Measurements from ENCODE around the gene RNF224. TPM values are rescaled to one million over a fixed set of nuclear protein-coding genes. Genes with fewer than 3 reads are reported as not detected.

Gene RNF224
- total and polyA plus RNA-seq, 3 experiments from 2014 or later, result not detected

DNA sequence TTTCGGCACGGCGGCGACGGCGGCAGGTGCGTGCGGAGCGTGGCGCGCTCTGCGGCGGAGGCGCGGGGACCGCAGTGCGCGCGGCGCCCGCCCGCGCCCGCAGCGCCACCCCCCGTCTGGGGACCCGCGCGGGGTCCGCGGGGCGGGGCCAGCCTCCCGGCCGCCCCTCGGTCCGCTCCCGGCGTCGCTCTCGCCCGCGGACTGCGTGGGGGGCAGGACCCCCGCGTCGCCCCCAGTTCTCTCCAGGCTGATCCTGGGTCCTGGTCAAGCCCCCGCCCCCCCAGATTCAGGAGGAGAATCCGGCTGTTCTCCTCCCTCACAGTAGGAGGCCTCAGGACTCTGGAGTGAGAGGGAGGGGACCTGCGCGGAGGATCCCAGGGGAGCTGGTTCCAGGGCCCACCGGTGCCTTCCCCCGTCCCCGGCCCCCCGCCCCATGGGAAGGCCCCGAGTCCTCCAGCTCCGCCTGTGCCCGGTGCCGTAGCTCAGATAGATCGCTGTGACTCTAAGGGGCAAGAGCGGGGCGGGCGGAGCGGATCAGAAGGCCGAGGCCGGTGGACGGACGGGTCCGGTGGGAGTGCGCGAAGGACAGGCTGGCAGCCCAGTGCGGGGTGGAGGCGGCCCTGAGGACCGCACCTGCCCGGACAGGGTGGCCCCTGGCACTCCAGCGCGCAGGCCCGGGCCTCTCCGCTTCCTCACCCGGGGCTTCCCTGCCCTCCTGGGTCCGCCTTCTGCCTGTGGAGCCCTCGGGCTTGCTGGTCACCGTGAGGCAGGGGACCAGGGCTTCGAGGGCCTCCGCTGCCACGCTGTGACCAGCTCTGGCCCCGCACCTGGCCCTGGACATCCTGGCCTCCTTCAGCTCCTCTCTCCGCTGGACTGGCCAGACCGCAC is 4.9 kb upstream of the RNF224 start, which contains the start of gene RNF208:
Gene RNF208 (minus strand): TSS at position 51 of the 888 bp plus-strand sequence. CDS start 1,028 bp downstream, outside the sequence.
- Histone ChIP-seq H3K4me1 (ENCODE audit: insufficient read depth, low read length) (peaks cover 13% of the 10 kb centered on the region), H3K27ac (ENCODE audit: low read depth, low read length) (peak within 1 kb of the TSS; percentile 74), H3K4me3 (ENCODE audit: low read length) (peak within 1 kb of the TSS; percentile 75), H3K9me3 (ENCODE audit: low read length) (no peaks in the 10 kb centered on the region), H3K27me3 (ENCODE audit: insufficient read depth, low read length, poor library complexity, severe bottlenecking) (no peaks in the 10 kb centered on the region), H3K36me3 (ENCODE audit: insufficient read depth, low read length) (no peaks in the 10 kb centered on the region)
- no peaks in the 10 kb centered on the region for H3K36me3 Mint-ChIP-seq
- POLR2A ChIA-PET, result interaction anchor here (0.7 to 2.9 kb wide), 10 partner anchors 15 to 136 kb away, joined by 3 to 23 read pairs (median 8); partner anchors contain the start of genes ANAPC2, MAN1B1, SSNA1 and TPRN
- H3K4me3 Mint-ChIP-seq, result peak within 1 kb of the TSS; percentile 71 to 85 (median 76)
- CTCF ChIA-PET, result interaction anchor here (0.9 to 3.5 kb wide), 5 partner anchors 13 to 187 kb away, joined by 3 to 18 read pairs (median 7); no protein-coding TSS in a partner anchor
- H3K9me3 Mint-ChIP-seq, result peaks cover 0 to 1% (median 0%) of the 10 kb centered on the region in 5 donors
- H3K27ac Mint-ChIP-seq, result peak within 1 kb of the TSS in 5 of 8 donors; percentile 66 to 93 (median 79)
- peaks cover 0 to under 1% of the 10 kb centered on the region in 2 donors for H3K27me3 Mint-ChIP-seq
- peak in 2 of 5 donors; percentile 34 to 53 for DNase-seq
- peaks cover under 1 to 12% (median 3%) of the 10 kb centered on the region in 3 donors for H3K4me1 Mint-ChIP-seq

DNA sequence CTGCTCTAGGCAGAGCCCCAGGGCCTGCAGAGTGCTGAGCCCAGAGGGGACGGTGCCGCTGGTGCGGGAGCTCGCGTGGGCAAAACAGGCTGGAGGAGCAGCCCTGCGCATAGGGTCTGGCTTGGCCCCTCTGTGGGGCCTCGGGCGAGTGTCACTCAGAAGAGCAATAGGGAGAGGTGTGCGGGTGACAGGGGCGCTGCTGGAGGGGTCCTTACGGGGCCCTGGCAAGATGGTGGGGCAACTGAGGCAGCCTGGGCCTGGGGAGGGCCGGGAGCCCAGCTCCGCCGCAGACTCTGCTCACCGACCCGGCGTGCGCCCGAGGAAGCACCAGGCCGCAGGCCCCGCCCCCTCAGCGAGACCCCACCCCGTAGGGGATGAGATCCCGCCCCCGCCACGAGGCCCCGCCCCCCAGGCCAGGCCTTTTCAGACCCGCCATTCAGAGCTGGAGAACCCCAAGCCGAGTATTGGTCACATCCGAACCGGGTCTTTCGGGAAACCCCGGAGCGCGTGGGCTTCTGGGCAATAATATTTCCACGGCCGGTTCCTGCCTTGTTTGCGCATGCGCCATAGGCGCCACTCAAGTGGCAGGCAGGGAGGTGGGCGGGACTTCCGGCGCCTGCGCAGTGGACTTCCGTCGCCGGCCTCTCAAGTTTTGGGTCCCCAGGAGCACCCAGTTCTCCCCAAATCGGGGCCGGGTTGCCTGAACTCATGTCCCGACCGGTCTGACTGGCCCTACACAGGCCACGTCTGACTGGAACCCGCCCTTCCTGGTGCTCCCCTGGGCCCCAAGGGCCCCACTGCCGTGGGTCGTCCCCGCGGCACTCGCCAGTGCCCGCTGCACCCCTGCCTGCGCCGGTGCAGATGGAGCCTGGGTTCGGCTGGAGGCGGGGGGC is 4.0 kb upstream of the RNF224 start:
- POLR2A ChIA-PET, result interaction anchor here (0.6 to 2.9 kb wide), 11 partner anchors 16 to 200 kb away, joined by 3 to 23 read pairs (median 7); partner anchors contain the start of genes ANAPC2, EXD3, MAN1B1 and NOXA1
- H3K4me1 Mint-ChIP-seq, result peaks cover 4 to 15% (median 5%) of the 10 kb centered on the region in 3 donors
- Histone ChIP-seq H3K4me1 (ENCODE audit: insufficient read depth, low read length) (peaks cover 13% of the 10 kb centered on the region), H3K27ac (ENCODE audit: low read depth, low read length) (peak overlapping the region; percentile 74), H3K4me3 (ENCODE audit: low read length) (peak overlapping the region; percentile 88), H3K9me3 (ENCODE audit: low read length) (no peaks in the 10 kb centered on the region), H3K27me3 (ENCODE audit: insufficient read depth, low read length, poor library complexity, severe bottlenecking) (no peaks in the 10 kb centered on the region), H3K36me3 (ENCODE audit: insufficient read depth, low read length) (no peaks in the 10 kb centered on the region)
- H3K36me3 Mint-ChIP-seq, result no peaks in the 10 kb centered on the region
- CTCF ChIA-PET, result interaction anchor here (0.9 to 3.5 kb wide), 7 partner anchors 14 to 188 kb away, joined by 3 to 18 read pairs (median 4); no protein-coding TSS in a partner anchor
- H3K27ac Mint-ChIP-seq, result peak overlapping the region; percentile 51 to 91 (median 81)
- H3K9me3 Mint-ChIP-seq, result peaks cover 0 to 1% (median 0%) of the 10 kb centered on the region in 5 donors
- peak; percentile 95 to 99 (median 98) for DNase-seq
- peak overlapping the region; percentile 71 to 85 (median 76) for H3K4me3 Mint-ChIP-seq
- peaks cover 2 to 4% of the 10 kb centered on the region in 2 donors for H3K27me3 Mint-ChIP-seq

DNA sequence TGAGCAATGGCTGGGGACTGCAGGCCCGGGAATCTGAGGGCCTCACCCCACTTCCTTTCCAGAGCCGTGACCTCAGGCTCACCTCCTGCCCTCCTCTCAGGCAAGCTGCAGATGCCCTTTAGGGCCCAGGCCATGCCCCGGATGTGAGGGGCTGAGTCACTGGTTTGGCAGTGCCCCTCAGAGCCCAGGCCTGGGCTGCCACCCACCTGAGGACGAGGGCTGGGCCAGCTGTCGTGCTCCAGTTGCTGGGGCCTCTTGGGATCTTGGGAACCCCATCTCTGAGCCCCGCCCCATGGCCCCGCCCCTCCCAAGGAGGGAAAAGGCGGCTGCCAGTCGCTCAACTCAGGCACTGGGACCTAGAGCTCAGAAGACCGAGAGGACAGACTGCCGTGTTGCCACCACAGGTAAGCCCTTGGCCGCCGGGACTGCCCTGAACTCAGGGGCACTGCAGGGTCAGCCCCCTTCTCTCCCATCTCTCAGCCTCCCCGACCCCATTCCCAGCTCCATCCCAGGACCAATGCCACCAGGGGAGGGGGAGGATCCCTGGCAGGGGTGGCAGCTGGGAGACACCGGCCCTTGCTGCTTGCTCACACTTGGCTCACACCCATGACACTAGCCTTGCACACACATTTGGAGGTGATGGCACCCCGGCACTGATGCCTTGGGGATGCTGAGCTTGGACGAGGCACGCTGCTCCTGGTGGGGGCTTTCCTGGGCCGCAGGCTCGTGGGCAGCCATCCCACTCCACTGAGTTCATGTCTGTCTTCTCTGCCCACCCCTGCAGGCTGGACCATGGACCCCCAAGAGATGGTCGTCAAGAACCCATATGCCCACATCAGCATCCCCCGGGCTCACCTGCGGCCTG is 2.2 kb upstream of the RNF224 start, which contains the start of gene CYSRT1:
Gene CYSRT1 (plus strand): TSS at position 345 of the 865 bp plus-strand sequence. CDS start 448 bp downstream, at position 793.
- peak within 1 kb of the TSS; percentile 74 for H3K27ac ChIP-seq (ENCODE audit: low read depth, low read length)
- POLR2A ChIA-PET, result interaction anchor here (2.9 kb wide), 1 partner anchor 96 kb away, joined by 13 read pairs; no protein-coding TSS in a partner anchor
- CTCF ChIA-PET, result interaction anchor here (1.1 to 4.6 kb wide), 6 partner anchors 10 to 129 kb away, joined by 3 to 30 read pairs (median 11); partner anchors contain the start of genes ANAPC2 and SSNA1
- Mint-ChIP-seq H3K27me3 (peaks cover 2 to 4% of the 10 kb centered on the region in 2 donors), H3K4me3 (peak within 1 kb of the TSS; percentile 71 to 85 (median 76)), H3K27ac (peak within 1 kb of the TSS; percentile 51 to 91 (median 81)), H3K4me1 (peaks cover 4 to 15% (median 5%) of the 10 kb centered on the region in 3 donors), H3K9me3 (no peaks in the 10 kb centered on the region), H3K36me3 (no peaks in the 10 kb centered on the region)
- H3K36me3 ChIP-seq (ENCODE audit: insufficient read depth, low read length), result no peaks in the 10 kb centered on the region
- peaks cover 13% of the 10 kb centered on the region for H3K4me1 ChIP-seq (ENCODE audit: insufficient read depth, low read length)
- peak within 1 kb of the TSS; percentile 88 for H3K4me3 ChIP-seq (ENCODE audit: low read length)
- DNase-seq, result no peak
- no peaks in the 10 kb centered on the region for H3K27me3 ChIP-seq (ENCODE audit: insufficient read depth, low read length, poor library complexity, severe bottlenecking)
- no peaks in the 10 kb centered on the region for H3K9me3 ChIP-seq (ENCODE audit: low read length)

DNA sequence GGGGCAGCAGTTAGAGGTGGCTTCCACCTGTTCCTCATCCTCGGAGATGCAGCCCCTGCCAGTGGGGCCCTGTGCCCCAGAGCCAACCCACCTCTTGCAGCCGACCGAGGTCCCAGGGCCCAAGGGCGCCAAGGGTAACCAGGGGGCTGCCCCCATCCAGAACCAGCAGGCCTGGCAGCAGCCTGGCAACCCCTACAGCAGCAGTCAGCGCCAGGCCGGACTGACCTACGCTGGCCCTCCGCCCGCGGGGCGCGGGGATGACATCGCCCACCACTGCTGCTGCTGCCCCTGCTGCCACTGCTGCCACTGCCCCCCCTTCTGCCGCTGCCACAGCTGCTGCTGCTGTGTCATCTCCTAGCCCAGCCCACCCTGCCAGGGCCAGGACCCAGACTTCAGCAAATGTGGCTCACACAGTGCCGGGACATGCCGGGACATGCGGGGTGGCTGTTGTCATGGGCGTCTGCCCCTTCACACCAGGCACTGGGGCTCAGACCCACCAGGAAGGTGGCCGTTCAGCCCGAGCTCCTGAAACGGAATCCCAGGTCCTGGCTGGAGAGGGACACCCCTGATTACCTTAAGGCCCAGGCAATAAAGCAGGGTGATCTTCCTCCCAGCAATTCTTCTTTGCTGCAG is 1.5 kb upstream of the RNF224 start:
- Histone ChIP-seq H3K4me3 (ENCODE audit: low read length) (no peak overlapping the region), H3K27ac (ENCODE audit: low read depth, low read length) (no peak overlapping the region), H3K36me3 (ENCODE audit: insufficient read depth, low read length) (no peaks in the 10 kb centered on the region), H3K9me3 (ENCODE audit: low read length) (no peaks in the 10 kb centered on the region), H3K27me3 (ENCODE audit: insufficient read depth, low read length, poor library complexity, severe bottlenecking) (no peaks in the 10 kb centered on the region), H3K4me1 (ENCODE audit: insufficient read depth, low read length) (peaks cover 13% of the 10 kb centered on the region)
- ChIA-PET POLR2A (interaction anchor here (0.6 kb wide), 1 partner anchor 34 kb away, joined by 4 read pairs; no protein-coding TSS in a partner anchor), CTCF (interaction anchor here (1.1 to 4.6 kb wide), 8 partner anchors 9 to 197 kb away, joined by 3 to 30 read pairs (median 9); partner anchors contain the start of genes ABCA2, ANAPC2, SSNA1 and TUBB4B)
- H3K4me3 Mint-ChIP-seq, result no peak overlapping the region
- no peaks in the 10 kb centered on the region for H3K36me3 Mint-ChIP-seq
- peaks cover 2 to 4% of the 10 kb centered on the region in 2 donors for H3K27me3 Mint-ChIP-seq
- no peaks in the 10 kb centered on the region for H3K9me3 Mint-ChIP-seq
- no peak for DNase-seq
- peaks cover 4 to 15% (median 5%) of the 10 kb centered on the region in 3 donors for H3K4me1 Mint-ChIP-seq
- H3K27ac Mint-ChIP-seq, result peak overlapping the region in 1 of 8 donors; percentile 50

DNA sequence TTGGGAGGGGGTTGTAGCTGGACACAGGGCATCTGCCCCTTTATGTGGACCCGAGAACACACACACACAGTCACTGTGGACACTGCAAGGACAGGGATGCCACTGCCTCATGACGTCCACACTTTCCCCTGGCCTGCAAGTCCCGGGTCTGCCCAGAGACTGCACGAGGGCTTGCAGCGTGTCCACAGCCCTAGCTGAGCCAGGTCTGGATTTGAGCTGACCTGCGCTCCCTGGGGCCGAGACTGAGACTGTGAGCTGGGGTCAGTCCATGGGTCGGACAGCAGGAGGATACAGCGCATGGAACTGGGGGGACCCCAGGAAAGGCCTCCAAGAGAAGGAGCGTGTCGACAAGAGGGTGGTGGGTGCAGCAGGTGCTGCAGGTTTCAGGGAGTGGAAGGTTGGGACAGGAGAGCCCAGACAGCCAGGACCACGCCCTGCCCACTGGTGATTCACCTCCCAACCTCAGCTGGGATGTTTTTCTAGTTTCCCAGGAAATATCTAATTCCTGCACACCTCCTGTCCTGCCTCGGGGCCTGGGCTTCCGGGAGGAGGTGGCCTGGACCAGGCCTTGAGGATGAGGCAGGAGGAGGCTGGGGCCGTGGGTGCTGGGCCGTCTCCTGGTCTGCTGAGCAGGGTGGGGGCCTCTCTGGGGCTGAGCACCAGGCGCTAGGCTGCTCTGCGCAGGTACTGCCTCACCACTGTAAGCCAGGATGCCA is 806 bp upstream of the RNF224 start:
- Mint-ChIP-seq H3K4me3 (no peak overlapping the region), H3K4me1 (peaks cover 4 to 15% (median 5%) of the 10 kb centered on the region in 3 donors), H3K27ac (peak overlapping the region in 1 of 8 donors; percentile 50), H3K27me3 (peaks cover 2 to 4% of the 10 kb centered on the region in 2 donors), H3K36me3 (no peaks in the 10 kb centered on the region), H3K9me3 (no peaks in the 10 kb centered on the region)
- Histone ChIP-seq H3K9me3 (ENCODE audit: low read length) (no peaks in the 10 kb centered on the region), H3K27ac (ENCODE audit: low read depth, low read length) (no peak overlapping the region), H3K4me1 (ENCODE audit: insufficient read depth, low read length) (peaks cover 13% of the 10 kb centered on the region), H3K4me3 (ENCODE audit: low read length) (no peak overlapping the region), H3K36me3 (ENCODE audit: insufficient read depth, low read length) (no peaks in the 10 kb centered on the region), H3K27me3 (ENCODE audit: insufficient read depth, low read length, poor library complexity, severe bottlenecking) (no peaks in the 10 kb centered on the region)
- POLR2A ChIA-PET, result interaction anchor here (0.6 to 1.0 kb wide), 3 partner anchors 26 to 180 kb away, joined by 4 to 5 read pairs (median 4); partner anchors contain the start of gene TPRN
- CTCF ChIA-PET, result interaction anchor here (0.8 to 4.6 kb wide), 14 partner anchors 10 to 198 kb away, joined by 3 to 30 read pairs (median 5); partner anchors contain the start of genes ABCA2, ANAPC2, DPP7 and NPDC1
- no peak for DNase-seq
